ENCODE measurements around the gene ENPP7. TPM values are rescaled to one million over a fixed set of nuclear protein-coding genes. Genes with fewer than 3 reads are reported as not detected.

The ENPP7 gene
- polyA plus RNA-seq, 3 donors = not detected

GRCh38 chr17:79758271-79758670, 27.5 kb downstream of the ENPP7 start:
- WGBS (ENCODE audit: insufficient coverage) = 100% methylated on average over 2 of the region's 6 CpGs
- H3K27ac ChIP-seq (ENCODE audit: low read depth in 1 of 2, low read length in 2 of 2) = no peak overlapping the region
- Mint-ChIP-seq H3K4me3 (no peak overlapping the region), H3K27me3 (ENCODE audit: low read depth in 3 of 3) (peaks cover 5 to 20% (median 20%) of the 10 kb centered on the region in 3 donors), H3K27ac (no peak overlapping the region), H3K36me3 (no peaks in the 10 kb centered on the region), H3K4me1 (no peaks in the 10 kb centered on the region), H3K9me3 (peaks cover 0 to 1% (median 0%) of the 10 kb centered on the region in 7 donors)
- H3K79me2 ChIP-seq (ENCODE audit: insufficient read depth, low read length) = no peaks in the 10 kb centered on the region
- H3K9me3 ChIP-seq (replicated peaks in 1 of 2; ENCODE audit: control insufficient read depth in 1 of 2, insufficient read depth in 1 of 2, low read length in 2 of 2) = no peaks in the 10 kb centered on the region
- H4K20me1 ChIP-seq (ENCODE audit: insufficient read depth, low read length) = no peaks in the 10 kb centered on the region
- H3K4me3 ChIP-seq (replicated peaks in 1 of 3; ENCODE audit: low read depth in 2 of 3, low read length in 3 of 3) = no peak overlapping the region
- no peak overlapping the region for H2AFZ ChIP-seq (ENCODE audit: insufficient read depth, low read depth, low read length, poor library complexity, severe bottlenecking)
- peaks cover 0 to 2% of the 10 kb centered on the region in 2 donors for H3K27me3 ChIP-seq (ENCODE audit: control insufficient read depth in 2 of 2, insufficient read depth in 2 of 2, low read length in 2 of 2)
- no peak for DNase-seq
- H3K4me1 ChIP-seq (ENCODE audit: control insufficient read depth in 1 of 2, insufficient read depth in 2 of 2, low read length in 2 of 2) = no peaks in the 10 kb centered on the region
- no peak for TF ChIP-seq CTCF (IDR thresholded peaks at IDR 0.05)
- intact Hi-C loops (cut with micrococcal nuclease) = no loop called here
- no peaks in the 10 kb centered on the region for H3K36me3 ChIP-seq (replicated peaks in 1 of 2; ENCODE audit: control insufficient read depth in 1 of 2, insufficient read depth in 2 of 2, low read length in 2 of 2)
- H3K4me2 ChIP-seq (replicated peaks; ENCODE audit: extremely low read depth, low read length, poor library complexity, severe bottlenecking) = no peak overlapping the region
- H3K9ac ChIP-seq (ENCODE audit: insufficient read depth, low read length, poor library complexity, severe bottlenecking) = no peak overlapping the region

GRCh38 chr17:79760197-79760906, 29.6 kb downstream of the ENPP7 start:
- Histone ChIP-seq H2AFZ (ENCODE audit: insufficient read depth, low read depth, low read length, poor library complexity, severe bottlenecking) (no peak overlapping the region), H3K27me3 (ENCODE audit: control insufficient read depth in 2 of 2, insufficient read depth in 2 of 2, low read length in 2 of 2) (no peaks in the 10 kb centered on the region), H3K4me1 (ENCODE audit: control insufficient read depth in 1 of 2, insufficient read depth in 2 of 2, low read length in 2 of 2) (no peaks in the 10 kb centered on the region), H3K4me3 (replicated peaks in 1 of 3; ENCODE audit: low read depth in 2 of 3, low read length in 3 of 3) (no peak overlapping the region), H3K9me3 (replicated peaks in 1 of 2; ENCODE audit: control insufficient read depth in 1 of 2, insufficient read depth in 1 of 2, low read length in 2 of 2) (no peaks in the 10 kb centered on the region), H3K36me3 (replicated peaks in 1 of 2; ENCODE audit: control insufficient read depth in 1 of 2, insufficient read depth in 2 of 2, low read length in 2 of 2) (no peaks in the 10 kb centered on the region), H3K9ac (ENCODE audit: insufficient read depth, low read length, poor library complexity, severe bottlenecking) (no peak overlapping the region), H3K4me2 (replicated peaks; ENCODE audit: extremely low read depth, low read length, poor library complexity, severe bottlenecking) (no peak overlapping the region), H3K79me2 (ENCODE audit: insufficient read depth, low read length) (no peaks in the 10 kb centered on the region), H4K20me1 (ENCODE audit: insufficient read depth, low read length) (no peaks in the 10 kb centered on the region), H3K27ac (ENCODE audit: low read depth in 1 of 2, low read length in 2 of 2) (no peak overlapping the region)
- 95% methylated on average over 20 of the region's 21 CpGs for WGBS (ENCODE audit: insufficient coverage)
- no peaks in the 10 kb centered on the region for H3K36me3 Mint-ChIP-seq
- H3K4me1 Mint-ChIP-seq = no peaks in the 10 kb centered on the region
- intact Hi-C loops (cut with micrococcal nuclease) = no loop called here
- no peak for DNase-seq
- H3K27ac Mint-ChIP-seq = no peak overlapping the region
- peaks cover 5 to 15% (median 9%) of the 10 kb centered on the region in 3 donors for H3K27me3 Mint-ChIP-seq (ENCODE audit: low read depth in 3 of 3)
- peaks cover 0 to 1% (median 0%) of the 10 kb centered on the region in 7 donors for H3K9me3 Mint-ChIP-seq
- H3K4me3 Mint-ChIP-seq = no peak overlapping the region
- TF ChIP-seq CTCF (IDR thresholded peaks at IDR 0.05) = no peak
